KMS-11 (cell line): ENCODE results near the gene DTD1.

Experiments
- H2AFZ ChIP-seq: fragments of 200-600 bp; sonication (generic); 2 replicates; pipeline ENCODE4 v1.6.1; 2016; ENCODE audit warnings: antibody characterized with exemption, mixed run types, low read depth
- H3K27ac ChIP-seq: fragments of 200-600 bp; sonication (generic); 2 replicates; pipeline ENCODE4 v1.6.1; 2016; ENCODE audit warnings: mild to moderate bottlenecking, mixed run types
- H3K27me3 ChIP-seq: fragments of 200-600 bp; sonication (generic); 2 replicates; pipeline ENCODE4 v1.6.1; 2017; ENCODE audit warnings: mild to moderate bottlenecking, low read depth, mixed run types, moderate library complexity; ENCODE audit not compliant: insufficient read depth
- H3K36me3 ChIP-seq: fragments of 200-600 bp; sonication (generic); 2 replicates; pipeline ENCODE4 v1.6.1; 2017; ENCODE audit warnings: mild to moderate bottlenecking, mixed run types; ENCODE audit not compliant: insufficient read depth
- H3K4me1 ChIP-seq: fragments of 200-600 bp; sonication (generic); 2 replicates; pipeline ENCODE4 v1.6.1; 2016; ENCODE audit warnings: mild to moderate bottlenecking, low read depth, mixed run types; ENCODE audit not compliant: poor library complexity, severe bottlenecking
- H3K4me2 ChIP-seq: fragments of 200-600 bp; sonication (generic); 2 replicates; pipeline ENCODE4 v1.7.0; 2016; ENCODE audit warnings: mild to moderate bottlenecking, mixed run types
- H3K4me3 ChIP-seq: fragments of 200-600 bp; sonication (generic); IDR thresholded peaks from 2 replicates; pipeline ENCODE4 v1.6.1; 2017; ENCODE audit warnings: low read depth, low read length, mixed read lengths; ENCODE audit not compliant: insufficient read depth
- H3K79me2 ChIP-seq: fragments of 200-600 bp; sonication (generic); 2 replicates; pipeline ENCODE4 v1.6.1; 2016; ENCODE audit warnings: low read depth, mixed run types; ENCODE audit not compliant: insufficient read depth
- H3K9ac ChIP-seq: fragments of 200-600 bp; sonication (generic); 2 replicates; pipeline ENCODE4 v1.6.1; 2016; ENCODE audit warnings: mild to moderate bottlenecking, mixed run types
- H4K20me1 ChIP-seq: fragments of 200-600 bp; sonication (generic); 2 replicates; pipeline ENCODE4 v1.6.1; 2016; ENCODE audit warnings: mild to moderate bottlenecking, mixed run types; ENCODE audit not compliant: insufficient read depth
- CTCF ChIP-seq: fragments of 200-600 bp; sonication (generic); conservative IDR thresholded peaks from 2 replicates; pipeline ENCODE4 v1.6.1; 2017; ENCODE audit warnings: low read depth, mild to moderate bottlenecking, antibody characterized with exemption, low read length, moderate library complexity, mixed read lengths

Gene DTD1

GRCh38 chr20:18775633-18776032 is 187.8 kb downstream of the DTD1 start:
- Histone ChIP-seq H3K27me3 (no peaks in the 10 kb centered on the region), H4K20me1 (no peaks in the 10 kb centered on the region), H3K4me1 (no peaks in the 10 kb centered on the region), H3K9ac (no peak overlapping the region), H3K79me2 (no peaks in the 10 kb centered on the region), H3K36me3 (no peaks in the 10 kb centered on the region), H2AFZ (no peak overlapping the region), H3K4me2 (no peak overlapping the region), H3K4me3 (no peak overlapping the region), H3K27ac (no peak overlapping the region)
- TF ChIP-seq CTCF = no peak

GRCh38 chr20:18778690-18779392 is 191.0 kb downstream of the DTD1 start:
- Histone ChIP-seq H4K20me1 (no peaks in the 10 kb centered on the region), H3K4me1 (no peaks in the 10 kb centered on the region), H3K9ac (no peak overlapping the region), H3K27ac (no peak overlapping the region), H3K4me3 (no peak overlapping the region), H2AFZ (no peak overlapping the region), H3K27me3 (no peaks in the 10 kb centered on the region), H3K79me2 (no peaks in the 10 kb centered on the region), H3K4me2 (no peak overlapping the region), H3K36me3 (no peaks in the 10 kb centered on the region)
- no peak for TF ChIP-seq CTCF

- TF ChIP-seq CTCF = no peak
- Histone ChIP-seq H2AFZ (no peak overlapping the region), H3K9ac (no peak overlapping the region), H3K36me3 (no peaks in the 10 kb centered on the region), H3K79me2 (no peaks in the 10 kb centered on the region), H3K27ac (no peak overlapping the region), H3K4me3 (no peak overlapping the region), H3K4me2 (no peak overlapping the region), H4K20me1 (no peaks in the 10 kb centered on the region), H3K27me3 (no peaks in the 10 kb centered on the region), H3K4me1 (no peaks in the 10 kb centered on the region)
Observed at GRCh38 chr20:18780385-18781130, 192.7 kb downstream of the DTD1 start.

GRCh38 chr20:18781509-18781908 is 193.7 kb downstream of the DTD1 start:
- Histone ChIP-seq H2AFZ (no peak overlapping the region), H3K4me1 (no peaks in the 10 kb centered on the region), H3K4me2 (no peak overlapping the region), H3K79me2 (no peaks in the 10 kb centered on the region), H3K27me3 (no peaks in the 10 kb centered on the region), H3K9ac (no peak overlapping the region), H3K27ac (no peak overlapping the region), H4K20me1 (no peaks in the 10 kb centered on the region), H3K4me3 (no peak overlapping the region), H3K36me3 (no peaks in the 10 kb centered on the region)
- TF ChIP-seq CTCF = no peak
